GM23248 (cell line): Measurements from ENCODE around the gene MCL1. TPM values are rescaled to one million over a fixed set of nuclear protein-coding genes. Genes with fewer than 3 reads are reported as not detected.
"Not testable (repeated sequence)": the region's sequence is repeated elsewhere in the genome, so short reads cannot be mapped to it uniquely, and the experiment has no call there.

Experiments
- DNase-seq: peaks from one replicate; pipeline ENCODE4 v3.0.0-alpha.2; 2015
- H2AFZ ChIP-seq: fragments of 200-600 bp; sonication (generic); 2 replicates; pipeline ENCODE4 v1.6.1; 2016; ENCODE audit warnings: antibody characterized with exemption
- H3F3A ChIP-seq: fragments of 200-600 bp; sonication (generic); 2 replicates; pipeline ENCODE4 v1.6.1; 2016; ENCODE audit warnings: mild to moderate bottlenecking, antibody characterized with exemption, mixed run types; ENCODE audit not compliant: insufficient read depth
- H3K27ac ChIP-seq: fragments of 200-600 bp; sonication (generic); 2 replicates; pipeline ENCODE4 v1.5.1; 2016; ENCODE audit warnings: mild to moderate bottlenecking
- H3K27me3 ChIP-seq: fragments of 200-600 bp; sonication (generic); replicated peaks from 2 replicates; pipeline ENCODE4 v1.6.1; 2016; ENCODE audit warnings: mild to moderate bottlenecking; ENCODE audit not compliant: insufficient read depth
- H3K36me3 ChIP-seq: fragments of 200-600 bp; sonication (generic); 2 replicates; pipeline ENCODE4 v1.6.1; 2016; ENCODE audit warnings: low read depth, mild to moderate bottlenecking
- H3K4me1 ChIP-seq: fragments of 200-600 bp; sonication (generic); 2 replicates; pipeline ENCODE4 v1.6.1; 2016; ENCODE audit warnings: mild to moderate bottlenecking; ENCODE audit not compliant: insufficient read depth
- H3K4me2 ChIP-seq: fragments of 200-600 bp; sonication (generic); one replicate; pipeline ENCODE4 v1.6.1; 2016; ENCODE audit warnings: mild to moderate bottlenecking; ENCODE audit not compliant: unreplicated experiment
- H3K4me3 ChIP-seq: fragments of 200-600 bp; sonication (generic); 2 replicates; pipeline ENCODE4 v1.5.1; 2016; ENCODE audit warnings: mild to moderate bottlenecking
- H3K79me2 ChIP-seq: fragments of 200-600 bp; sonication (generic); 2 replicates; pipeline ENCODE4 v1.6.1; 2016; ENCODE audit warnings: mild to moderate bottlenecking; ENCODE audit not compliant: insufficient read depth
- H3K9ac ChIP-seq: fragments of 200-600 bp; sonication (generic); 2 replicates; pipeline ENCODE4 v1.6.1; 2016; ENCODE audit warnings: mild to moderate bottlenecking
- H3K9me2 ChIP-seq: fragments of 200-600 bp; sonication (generic); 2 replicates; pipeline ENCODE4 v1.6.1; 2016; ENCODE audit warnings: mixed run types, mild to moderate bottlenecking, moderate library complexity; ENCODE audit not compliant: insufficient read depth
- H3K9me3 ChIP-seq: fragments of 200-600 bp; sonication (generic); one replicate; pipeline ENCODE4 v1.6.1; 2017; ENCODE audit warnings: low read depth
- H4K20me1 ChIP-seq: fragments of 200-600 bp; sonication (generic); 2 replicates; pipeline ENCODE4 v1.6.0; 2016; ENCODE audit not compliant: insufficient read depth
- EZH2 ChIP-seq: fragments of 200-600 bp; sonication (generic); IDR thresholded peaks from 2 replicates; pipeline ENCODE4 v1.6.1; 2018; ENCODE audit warnings: antibody characterized with exemption, mild to moderate bottlenecking; ENCODE audit not compliant: insufficient read depth, poor library complexity, severe bottlenecking
- EZH2phosphoT487 ChIP-seq: fragments of 200-600 bp; sonication (generic); IDR thresholded peaks from 2 replicates; pipeline ENCODE4 v1.6.1; 2018; ENCODE audit warnings: antibody characterized with exemption, moderate library complexity, mild to moderate bottlenecking, low read depth; ENCODE audit not compliant: insufficient read depth
- WGBS, 2 experiments: methylation state at CpG; one replicate each; pipeline ENCODE4 v1.1.6; 2015 to 2017; ENCODE audit warnings: low lambda C conversion rate in 2 of 2, low coverage in 1 of 2; ENCODE audit errors: missing lambda C conversion rate in 2 of 2; 5-methylcytosine and 5-hydroxymethylcytosine counted together
- in situ Hi-C: fragments of 300-500 bp; cut with MboI; formaldehyde crosslinking; loops from 2 replicates; pipeline ENCODE4 v1.15.0; 2020
- polyA plus RNA-seq: library from polyadenylated mRNA; unstranded; fragments of >200 nt; fragmentation: Nextera tagmentation; extraction: Ambion mirVana; gene quantifications from 2 replicates; pipeline ENCODE4 v1.2.1, GENCODE V29; 2016
- total RNA-seq: library from RNA; depleted of rRNA; stranded (reverse); fragments of >200 nt; shearing (Covaris generic); gene quantifications from 2 replicates; pipeline ENCODE4 v1.2.3, GENCODE V29; 2014

MCL1 gene
- total and polyA plus RNA-seq, 2 experiments from 2014 or later, result 84.7 to 310 TPM

- H3K4me2 ChIP-seq, result no peak overlapping the region
Measured at GRCh38 chr1:150609732-150610131, 30.3 kb upstream of the MCL1 start.

GRCh38 chr1:150606463-150607142 lies 27.2 kb upstream of the MCL1 start:
- 95 to 100% methylated on average over 7 of the region's 7 CpGs for WGBS, 2 experiments
- Histone ChIP-seq H3K9me3 (no peaks in the 10 kb centered on the region), H3K4me1 (peaks cover 39% of the 10 kb centered on the region), H3K9me2 (no peaks in the 10 kb centered on the region), H4K20me1 (no peaks in the 10 kb centered on the region), H3K36me3 (no peaks in the 10 kb centered on the region), H2AFZ (no peak overlapping the region), H3K4me2 (no peak overlapping the region), H3K27me3 (no peaks in the 10 kb centered on the region), H3F3A (peaks cover 28% of the 10 kb centered on the region), H3K4me3 (no peak overlapping the region), H3K79me2 (peaks cover 67% of the 10 kb centered on the region), H3K9ac (no peak overlapping the region), H3K27ac (no peak overlapping the region)
- no peak for DNase-seq
- TF ChIP-seq EZH2phosphoT487, result no peak
- TF ChIP-seq EZH2, result no peak
- in situ Hi-C loops, result no loop called here

More at GRCh38 chr1:150609732-150610131, 30.3 kb upstream of the MCL1 start:
- Histone ChIP-seq H3K9ac (peak overlapping the region; percentile 28), H3K4me1 (peaks cover 52% of the 10 kb centered on the region), H3K79me2 (peaks cover 69% of the 10 kb centered on the region), H3K27ac (peak overlapping the region; percentile 100), H2AFZ (no peak overlapping the region), H3K9me2 (no peaks in the 10 kb centered on the region), H3F3A (peaks cover 41% of the 10 kb centered on the region), H3K27me3 (no peaks in the 10 kb centered on the region), H3K9me3 (no peaks in the 10 kb centered on the region), H3K4me3 (no peak overlapping the region), H3K36me3 (no peaks in the 10 kb centered on the region), H4K20me1 (no peaks in the 10 kb centered on the region)
- in situ Hi-C loops, result no loop called here
- peak; percentile 23 for DNase-seq
- TF ChIP-seq EZH2 (no peak), EZH2phosphoT487 (no peak)
- 68 to 80% methylated on average over 2 of the region's 2 CpGs for WGBS, 2 experiments

GRCh38 chr1:150605451-150605731 lies 26.0 kb upstream of the MCL1 start:
- peaks cover 19% of the 10 kb centered on the region for H3F3A ChIP-seq

GRCh38 chr1:150604226-150604588 lies 24.8 kb upstream of the MCL1 start:
- H3K9ac ChIP-seq, result peak overlapping the region; percentile 60
- H3K79me2 ChIP-seq, result peaks cover 47% of the 10 kb centered on the region
- 58 to 59% methylated on average over 2 of the region's 2 CpGs for WGBS, 2 experiments
- H3F3A ChIP-seq, result peaks cover 15% of the 10 kb centered on the region
- H4K20me1 ChIP-seq, result no peaks in the 10 kb centered on the region
- no peaks in the 10 kb centered on the region for H3K27me3 ChIP-seq
- H3K9me3 ChIP-seq, result no peaks in the 10 kb centered on the region
- TF ChIP-seq EZH2 (no peak), EZH2phosphoT487 (no peak)
- H3K4me3 ChIP-seq, result 0 out of 2 replicates have a peak overlapping the region, but pooled peaks have one; percentile 3
- peak overlapping the region; percentile 58 for H3K4me2 ChIP-seq
- no peak for DNase-seq
- 0 out of 2 replicates have a peak overlapping the region, but pooled peaks have one; percentile 9 for H2AFZ ChIP-seq
- peak overlapping the region; percentile 92 for H3K27ac ChIP-seq
- peaks cover 20% of the 10 kb centered on the region for H3K4me1 ChIP-seq
- in situ Hi-C loops, result no loop called here
- no peaks in the 10 kb centered on the region for H3K36me3 ChIP-seq
- no peaks in the 10 kb centered on the region for H3K9me2 ChIP-seq

More at GRCh38 chr1:150605451-150605731, 26.0 kb upstream of the MCL1 start:
- peaks cover 30% of the 10 kb centered on the region for H3K4me1 ChIP-seq
- DNase-seq, H2AFZ ChIP-seq, H3K9me3 ChIP-seq, H3K27me3 ChIP-seq, in situ Hi-C loops, H3K4me3 ChIP-seq, H3K4me2 ChIP-seq, H4K20me1 ChIP-seq, H3K36me3 ChIP-seq, H3K9me2 ChIP-seq: not testable (repeated sequence)
- peak overlapping the region; percentile 41; the same call in 1 of the 2 replicates for H3K9ac ChIP-seq
- 98 to 100% methylated on average over 3 of the region's 3 CpGs for WGBS, 2 experiments
- H3K27ac ChIP-seq, result peak overlapping the region; percentile 92
- H3K79me2 ChIP-seq, result peaks cover 59% of the 10 kb centered on the region
